Ectodermal cell (in vitro differentiated cells): ENCODE results near the gene FMNL3.

Experiments used
- H3K27ac ChIP-seq: 2 replicates; pipeline ENCODE4 v1.7.0; 2013; ENCODE audit warnings: mild to moderate bottlenecking, low read depth, low read length; ENCODE audit not compliant: insufficient read depth, poor library complexity, severe bottlenecking
- H3K27me3 ChIP-seq: 2 replicates; pipeline ENCODE4 v1.7.0; 2013; ENCODE audit warnings: mild to moderate bottlenecking, low read length; ENCODE audit not compliant: insufficient read depth, control insufficient read depth, poor library complexity, severe bottlenecking
- H3K36me3 ChIP-seq: one replicate; pipeline ENCODE4 v1.7.0; 2013; ENCODE audit warnings: low read length; ENCODE audit not compliant: control insufficient read depth, insufficient read depth
- H3K4me1 ChIP-seq: one replicate; pipeline ENCODE4 v1.7.0; 2013; ENCODE audit warnings: low read length; ENCODE audit not compliant: control insufficient read depth, insufficient read depth
- H3K4me3 ChIP-seq: 2 replicates; pipeline ENCODE4 v1.7.0; 2013; ENCODE audit warnings: low read depth, low read length, control low read depth; ENCODE audit not compliant: insufficient read depth
- H3K9me3 ChIP-seq: 2 replicates; pipeline ENCODE4 v1.7.0; 2013; ENCODE audit warnings: mild to moderate bottlenecking, low read length, moderate library complexity; ENCODE audit not compliant: control insufficient read depth
- WGBS, 2 experiments: methylation state at CpG; one replicate each; pipeline ENCODE4 v1.1.7; 2013; ENCODE audit warnings: missing lambda C conversion rate in 2 of 2; 5-methylcytosine and 5-hydroxymethylcytosine counted together

FMNL3 gene

GRCh38 chr12:49696723-49697122 lies 10.5 kb downstream of the FMNL3 start:
- Histone ChIP-seq H3K27ac (no peak overlapping the region), H3K9me3 (no peaks in the 10 kb centered on the region), H3K27me3 (no peaks in the 10 kb centered on the region), H3K36me3 (no peaks in the 10 kb centered on the region), H3K4me1 (peaks cover 4% of the 10 kb centered on the region), H3K4me3 (no peak overlapping the region)

- peaks cover 2% of the 10 kb centered on the region for H3K4me1 ChIP-seq
- H3K9me3 ChIP-seq: no peaks in the 10 kb centered on the region
- 90 to 98% methylated on average over 8 of the region's 8 CpGs for WGBS, 2 experiments
- H3K27ac ChIP-seq: no peak overlapping the region
- H3K36me3 ChIP-seq: no peaks in the 10 kb centered on the region
- H3K4me3 ChIP-seq: no peak overlapping the region
- H3K27me3 ChIP-seq: no peaks in the 10 kb centered on the region
Observed at GRCh38 chr12:49693931-49694444, 13.2 kb downstream of the FMNL3 start.

DNA sequence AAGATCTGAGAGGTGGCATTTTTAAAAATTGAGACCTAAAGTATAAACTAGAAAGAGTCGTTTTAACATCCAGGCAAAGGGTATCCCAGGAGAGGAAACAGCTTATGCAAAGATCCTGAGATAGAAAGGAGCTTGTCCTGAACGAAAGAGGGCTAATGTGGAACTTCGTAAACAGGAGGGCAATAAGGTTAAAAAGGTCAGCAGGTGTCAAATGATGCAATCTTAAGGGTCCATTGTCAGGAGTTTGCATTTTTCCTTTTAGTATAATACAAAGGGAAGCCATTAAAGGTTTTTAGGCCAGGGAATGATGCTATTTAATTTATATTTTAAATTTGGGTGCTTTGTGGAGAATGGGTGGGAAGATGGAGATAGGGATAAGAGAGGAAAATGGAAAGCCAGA lies 14.4 kb downstream of the FMNL3 start:
- no peak overlapping the region for H3K4me3 ChIP-seq
- H3K4me1 ChIP-seq: no peaks in the 10 kb centered on the region
- H3K27ac ChIP-seq: no peak overlapping the region
- no peaks in the 10 kb centered on the region for H3K36me3 ChIP-seq
- H3K9me3 ChIP-seq: no peaks in the 10 kb centered on the region
- 70 to 72% methylated on average over 3 of the region's 3 CpGs for WGBS, 2 experiments
- no peaks in the 10 kb centered on the region for H3K27me3 ChIP-seq

GRCh38 chr12:49689785-49690184 lies 17.4 kb downstream of the FMNL3 start:
- no peak overlapping the region for H3K4me3 ChIP-seq
- no peak overlapping the region for H3K27ac ChIP-seq
- H3K27me3 ChIP-seq: no peaks in the 10 kb centered on the region
- no peaks in the 10 kb centered on the region for H3K36me3 ChIP-seq
- no peaks in the 10 kb centered on the region for H3K9me3 ChIP-seq
- no peaks in the 10 kb centered on the region for H3K4me1 ChIP-seq

GRCh38 chr12:49689237-49689636 lies 18.0 kb downstream of the FMNL3 start:
- H3K27ac ChIP-seq: no peak overlapping the region
- H3K4me1 ChIP-seq: no peaks in the 10 kb centered on the region
- no peaks in the 10 kb centered on the region for H3K27me3 ChIP-seq
- H3K36me3 ChIP-seq: no peaks in the 10 kb centered on the region
- H3K4me3 ChIP-seq: no peak overlapping the region
- H3K9me3 ChIP-seq: no peaks in the 10 kb centered on the region
- 89 to 90% methylated on average over 2 of the region's 2 CpGs for WGBS, 2 experiments

DNA sequence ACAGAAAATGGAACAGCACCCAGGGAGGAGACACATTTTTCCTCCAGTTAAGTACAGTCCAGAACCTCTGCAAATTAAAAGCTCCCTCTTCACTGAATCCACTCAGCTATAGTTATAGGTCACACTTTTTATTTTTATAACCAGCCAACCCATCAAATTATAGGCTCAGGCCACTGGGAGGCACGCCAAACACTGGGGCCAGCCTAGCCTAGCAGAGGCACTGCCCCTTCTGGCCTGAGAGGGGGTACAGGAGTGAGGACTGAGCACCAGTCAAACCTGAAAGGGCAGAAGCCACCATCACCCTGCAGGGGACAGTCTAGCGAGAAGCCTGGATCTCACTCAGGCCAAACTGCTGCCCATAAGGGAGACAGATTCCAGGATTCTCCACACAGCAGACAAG lies 19.3 kb downstream of the FMNL3 start:
- no peak overlapping the region for H3K27ac ChIP-seq
- no peaks in the 10 kb centered on the region for H3K9me3 ChIP-seq
- no peaks in the 10 kb centered on the region for H3K27me3 ChIP-seq
- no peaks in the 10 kb centered on the region for H3K4me1 ChIP-seq
- no peaks in the 10 kb centered on the region for H3K36me3 ChIP-seq
- H3K4me3 ChIP-seq: no peak overlapping the region
- 75 to 78% methylated on average over 2 of the region's 2 CpGs for WGBS, 2 experiments

DNA sequence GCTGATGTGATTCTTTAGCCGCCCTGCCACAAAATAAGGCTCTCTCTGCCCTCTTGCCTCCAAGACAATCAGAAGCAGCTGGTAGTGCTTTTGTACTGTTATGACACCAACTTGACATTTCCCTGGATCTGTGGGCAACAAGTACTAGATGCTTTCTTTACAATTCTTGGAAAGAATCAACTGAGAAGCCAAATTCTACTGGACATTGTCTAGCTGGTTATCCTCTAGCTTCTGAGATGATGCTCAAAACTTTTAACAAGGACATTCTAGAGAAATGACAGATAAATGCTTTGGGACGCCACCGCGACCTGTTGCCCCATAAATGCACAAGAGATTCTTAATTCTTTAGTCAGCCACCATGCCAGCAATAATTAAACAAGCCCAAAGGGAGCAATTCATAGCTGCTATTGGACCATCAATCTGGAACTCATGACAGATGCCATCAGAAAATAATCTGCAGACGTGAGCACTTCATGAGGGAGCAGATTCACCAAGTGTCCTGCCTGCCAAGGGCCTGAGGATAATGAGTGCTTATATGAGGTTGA lies 22.8 kb downstream of the FMNL3 start:
- H3K36me3 ChIP-seq: no peaks in the 10 kb centered on the region
- H3K9me3 ChIP-seq: no peaks in the 10 kb centered on the region
- 92% methylated on average over 5 of the region's 5 CpGs for WGBS, 2 experiments
- H3K27ac ChIP-seq: no peak overlapping the region
- H3K4me1 ChIP-seq: no peaks in the 10 kb centered on the region
- no peak overlapping the region for H3K4me3 ChIP-seq
- H3K27me3 ChIP-seq: no peaks in the 10 kb centered on the region

GRCh38 chr12:49683599-49684309 lies 23.5 kb downstream of the FMNL3 start:
- 89 to 92% methylated on average over 3 of the region's 3 CpGs for WGBS, 2 experiments
- H3K36me3 ChIP-seq: no peaks in the 10 kb centered on the region
- no peaks in the 10 kb centered on the region for H3K27me3 ChIP-seq
- no peaks in the 10 kb centered on the region for H3K4me1 ChIP-seq
- no peak overlapping the region for H3K27ac ChIP-seq
- H3K4me3 ChIP-seq: no peak overlapping the region
- H3K9me3 ChIP-seq: no peaks in the 10 kb centered on the region

GRCh38 chr12:49680075-49680474 lies 27.1 kb downstream of the FMNL3 start:
- H3K9me3 ChIP-seq: no peaks in the 10 kb centered on the region
- no peaks in the 10 kb centered on the region for H3K27me3 ChIP-seq
- no peak overlapping the region for H3K4me3 ChIP-seq
- peaks cover 5% of the 10 kb centered on the region for H3K4me1 ChIP-seq
- H3K36me3 ChIP-seq: no peaks in the 10 kb centered on the region
- 94% methylated on average over 1 of the region's 1 CpG for WGBS, 2 experiments
- H3K27ac ChIP-seq: no peak overlapping the region

DNA sequence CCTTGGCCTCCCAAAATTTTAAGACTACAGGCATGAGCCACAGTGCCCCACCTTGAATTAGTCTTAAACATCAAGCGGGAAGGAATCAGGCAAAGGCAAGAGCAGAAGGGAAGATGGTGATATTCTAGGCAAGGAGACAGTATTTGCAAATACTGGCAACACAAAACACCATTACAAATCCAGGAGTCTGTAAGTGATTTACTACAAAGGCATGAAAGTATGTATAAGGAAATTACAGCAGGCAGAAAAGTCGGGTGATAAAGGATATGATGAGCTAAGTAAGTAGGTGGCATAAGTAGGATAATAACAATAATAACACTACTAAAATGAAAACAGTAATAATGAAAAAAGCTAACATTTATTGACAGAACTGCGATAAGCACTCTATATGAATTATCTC lies 28.5 kb downstream of the FMNL3 start:
- Histone ChIP-seq H3K4me3 (no peak overlapping the region), H3K27me3 (no peaks in the 10 kb centered on the region), H3K4me1 (peaks cover 16% of the 10 kb centered on the region), H3K27ac (no peak overlapping the region), H3K36me3 (no peaks in the 10 kb centered on the region), H3K9me3 (no peaks in the 10 kb centered on the region)
- WGBS, 2 experiments: 80 to 100% methylated on average over 2 to 3 of the region's 3 CpGs
